Measurements from ENCODE around the gene CDX1. TPM values are rescaled to one million over a fixed set of nuclear protein-coding genes. Genes with fewer than 3 reads are reported as not detected.
A peak's percentile ranks its signal among the peaks of the same experiment; 100 is the strongest.

The CDX1 gene
- total and polyA plus RNA-seq, 5 experiments from 2014 or later, result not detected

GRCh38 chr5:150154618-150155128, 11.9 kb upstream of the CDX1 start:
- POLR2A ChIA-PET, result no interaction called here
- no peaks in the 10 kb centered on the region for H3K9me3 Mint-ChIP-seq
- H3K36me3 Mint-ChIP-seq, result no peaks in the 10 kb centered on the region
- peaks cover 10 to 16% (median 14%) of the 10 kb centered on the region in 4 donors for H3K4me1 Mint-ChIP-seq
- peak overlapping the region in 2 of 10 donors; percentile 44 to 53 for H3K27ac Mint-ChIP-seq
- peak overlapping the region in 9 of 10 donors; percentile 42 to 93 (median 57) for H3K4me3 Mint-ChIP-seq
- peaks cover 0 to 9% (median 5%) of the 10 kb centered on the region in 5 donors for H3K27me3 Mint-ChIP-seq
- ATAC-seq (no peak), DNase-seq (no peak)

GRCh38 chr5:150155258-150156026, 11.1 kb upstream of the CDX1 start, which contains the start of gene PDGFRB:
Gene PDGFRB (minus strand): TSS chr5:150155845. CDS start chr5:150137047, 18,798 bp downstream.
- Mint-ChIP-seq H3K4me3 (peak within 1 kb of the TSS; percentile 86 to 97 (median 90)), H3K27me3 (peaks cover 0 to 9% (median 5%) of the 10 kb centered on the region in 5 donors)

GRCh38 chr5:150156027-150156368, 10.6 kb upstream of the CDX1 start:
- no peak for DNase-seq
- POLR2A ChIA-PET, result no interaction called here
- H3K4me1 Mint-ChIP-seq, result peaks cover 12 to 14% (median 14%) of the 10 kb centered on the region in 4 donors

More at GRCh38 chr5:150155258-150156026, 11.1 kb upstream of the CDX1 start, which contains the start of gene PDGFRB:
- Mint-ChIP-seq H3K36me3 (no peaks in the 10 kb centered on the region), H3K4me1 (peaks cover 10 to 14% (median 14%) of the 10 kb centered on the region in 4 donors), H3K9me3 (no peaks in the 10 kb centered on the region), H3K27ac (peak within 1 kb of the TSS in 8 of 10 donors; percentile 22 to 91 (median 74))
- POLR2A ChIA-PET, result no interaction called here
- DNase-seq, result peak; percentile 44 to 83 (median 62)
- peak; percentile 95 to 98 for ATAC-seq

GRCh38 chr5:150156540-150156939, 10.0 kb upstream of the CDX1 start:
- Mint-ChIP-seq H3K4me3 (peak overlapping the region in 8 of 10 donors; percentile 86 to 97 (median 90)), H3K36me3 (no peaks in the 10 kb centered on the region), H3K9me3 (no peaks in the 10 kb centered on the region), H3K27me3 (peaks cover 0 to 13% (median 6%) of the 10 kb centered on the region in 5 donors), H3K27ac (peak overlapping the region in 1 of 10 donors; percentile 54), H3K4me1 (peaks cover 14 to 16% (median 14%) of the 10 kb centered on the region in 4 donors)
- DNase-seq, result no peak
- POLR2A ChIA-PET, result no interaction called here
- ATAC-seq, result no peak

More at GRCh38 chr5:150156027-150156368, 10.6 kb upstream of the CDX1 start:
- ATAC-seq, result no peak
- Mint-ChIP-seq H3K4me3 (peak overlapping the region; percentile 86 to 97 (median 90)), H3K36me3 (no peaks in the 10 kb centered on the region), H3K27ac (peak overlapping the region in 7 of 10 donors; percentile 22 to 91 (median 79)), H3K27me3 (peaks cover 0 to 12% (median 5%) of the 10 kb centered on the region in 5 donors), H3K9me3 (no peaks in the 10 kb centered on the region)

- peaks cover 0 to 13% (median 6%) of the 10 kb centered on the region in 5 donors for H3K27me3 Mint-ChIP-seq
- H3K36me3 Mint-ChIP-seq, result no peaks in the 10 kb centered on the region
- H3K9me3 Mint-ChIP-seq, result no peaks in the 10 kb centered on the region
- peak overlapping the region in 9 of 10 donors; percentile 2 to 76 (median 37) for H3K4me3 Mint-ChIP-seq
- peaks cover 14 to 16% (median 15%) of the 10 kb centered on the region in 4 donors for H3K4me1 Mint-ChIP-seq
- DNase-seq, result no peak
- peak overlapping the region in 2 of 10 donors; percentile 4 to 33 for H3K27ac Mint-ChIP-seq
- POLR2A ChIA-PET, result no interaction called here
- ATAC-seq, result no peak
Measured at GRCh38 chr5:150157168-150157567, 9.4 kb upstream of the CDX1 start.

GRCh38 chr5:150158170-150158949, 8.2 kb upstream of the CDX1 start:
- H3K27ac Mint-ChIP-seq, result no peak overlapping the region
- POLR2A ChIA-PET, result no interaction called here
- ATAC-seq, result no peak
- H3K27me3 Mint-ChIP-seq, result peaks cover 1 to 13% (median 6%) of the 10 kb centered on the region in 5 donors
- H3K9me3 Mint-ChIP-seq, result no peaks in the 10 kb centered on the region
- DNase-seq, result no peak
- H3K36me3 Mint-ChIP-seq, result no peaks in the 10 kb centered on the region
- H3K4me3 Mint-ChIP-seq, result peak overlapping the region in 2 of 10 donors; percentile 12 to 29
- H3K4me1 Mint-ChIP-seq, result peaks cover 14 to 16% (median 15%) of the 10 kb centered on the region in 4 donors

GRCh38 chr5:150159031-150159430, 7.5 kb upstream of the CDX1 start:
- no peak for ATAC-seq
- POLR2A ChIA-PET, result no interaction called here
- H3K27me3 Mint-ChIP-seq, result peaks cover 3 to 19% (median 6%) of the 10 kb centered on the region in 5 donors

GRCh38 chr5:150159741-150160179, 6.8 kb upstream of the CDX1 start:
- Mint-ChIP-seq H3K4me3 (no peak overlapping the region), H3K9me3 (no peaks in the 10 kb centered on the region), H3K36me3 (no peaks in the 10 kb centered on the region), H3K27ac (no peak overlapping the region), H3K4me1 (peaks cover 12 to 15% (median 14%) of the 10 kb centered on the region in 4 donors), H3K27me3 (peaks cover 3 to 25% (median 13%) of the 10 kb centered on the region in 5 donors)
- ATAC-seq (no peak), DNase-seq (no peak)
- POLR2A ChIA-PET, result no interaction called here

More at GRCh38 chr5:150159031-150159430, 7.5 kb upstream of the CDX1 start:
- DNase-seq, result no peak
- H3K4me3 Mint-ChIP-seq, result no peak overlapping the region
- no peaks in the 10 kb centered on the region for H3K9me3 Mint-ChIP-seq
- H3K27ac Mint-ChIP-seq, result no peak overlapping the region
- H3K4me1 Mint-ChIP-seq, result peaks cover 12 to 19% (median 15%) of the 10 kb centered on the region in 4 donors
- H3K36me3 Mint-ChIP-seq, result no peaks in the 10 kb centered on the region

- no peak overlapping the region for H3K4me3 Mint-ChIP-seq
- peaks cover 3 to 29% (median 20%) of the 10 kb centered on the region in 5 donors for H3K27me3 Mint-ChIP-seq
- H3K27ac Mint-ChIP-seq, result peak overlapping the region in 1 of 10 donors; percentile 70
- H3K36me3 Mint-ChIP-seq, result no peaks in the 10 kb centered on the region
- peaks cover 9 to 13% (median 11%) of the 10 kb centered on the region in 4 donors for H3K4me1 Mint-ChIP-seq
- ATAC-seq (no peak), DNase-seq (no peak)
- H3K9me3 Mint-ChIP-seq, result no peaks in the 10 kb centered on the region
- POLR2A ChIA-PET, result no interaction called here
Measured at GRCh38 chr5:150160448-150161081, 6.0 kb upstream of the CDX1 start.

GRCh38 chr5:150161242-150162141, 5.1 kb upstream of the CDX1 start:
- H3K27me3 Mint-ChIP-seq, result peaks cover 9 to 30% (median 27%) of the 10 kb centered on the region in 5 donors
- peaks cover under 1 to 7% (median 5%) of the 10 kb centered on the region in 4 donors for H3K4me1 Mint-ChIP-seq
- POLR2A ChIA-PET, result no interaction called here
- ATAC-seq (peak; percentile 81 to 90), DNase-seq (peak; percentile 41 to 84 (median 68))
- no peak overlapping the region for H3K4me3 Mint-ChIP-seq
- H3K27ac Mint-ChIP-seq, result peak overlapping the region in 2 of 10 donors; percentile 53 to 70
- no peaks in the 10 kb centered on the region for H3K9me3 Mint-ChIP-seq
- H3K36me3 Mint-ChIP-seq, result no peaks in the 10 kb centered on the region

GRCh38 chr5:150162142-150162513, 4.5 kb upstream of the CDX1 start:
- H3K27me3 Mint-ChIP-seq, result peaks cover 9 to 30% (median 25%) of the 10 kb centered on the region in 5 donors
- POLR2A ChIA-PET, result no interaction called here

More at GRCh38 chr5:150162142-150162513, 4.5 kb upstream of the CDX1 start:
- H3K36me3 Mint-ChIP-seq, result no peaks in the 10 kb centered on the region
- H3K4me1 Mint-ChIP-seq, result peaks cover 0 to 7% (median 5%) of the 10 kb centered on the region in 4 donors
- no peak overlapping the region for H3K4me3 Mint-ChIP-seq
- peak overlapping the region in 1 of 10 donors; percentile 15 for H3K27ac Mint-ChIP-seq
- no peak for ATAC-seq
- no peaks in the 10 kb centered on the region for H3K9me3 Mint-ChIP-seq
- DNase-seq, result no peak
